DOHH2 (cell line): ENCODE data around the gene HMGCLL1.

Source experiments
- H3F3A ChIP-seq: fragments of 200-600 bp; sonication (generic), shearing (Covaris generic); 2 replicates; pipeline ENCODE4 v1.6.0; 2016; ENCODE audit warnings: antibody characterized with exemption, mild to moderate bottlenecking; ENCODE audit not compliant: control insufficient read depth, insufficient read depth
- H3K27ac ChIP-seq: fragments of 200-600 bp; sonication (generic); 2 replicates; pipeline ENCODE4 v1.5.1; 2014; ENCODE audit warnings: low read depth, mild to moderate bottlenecking, low read length, moderate library complexity
- H3K27me3 ChIP-seq: fragments of 200-600 bp; sonication (generic); 2 replicates; pipeline ENCODE4 v1.6.1; 2014; ENCODE audit warnings: mild to moderate bottlenecking, low read length, mixed read lengths; ENCODE audit not compliant: control insufficient read depth
- H3K36me3 ChIP-seq: fragments of 200-600 bp; sonication (generic); 2 replicates; pipeline ENCODE4 v1.6.1; 2014; ENCODE audit warnings: mild to moderate bottlenecking, low read length, moderate library complexity, mixed read lengths; ENCODE audit not compliant: control insufficient read depth
- H3K4me1 ChIP-seq: fragments of 200-600 bp; sonication (generic); 2 replicates; pipeline ENCODE4 v1.6.1; 2014; ENCODE audit warnings: mild to moderate bottlenecking, low read length, mixed read lengths; ENCODE audit not compliant: control insufficient read depth
- H3K4me2 ChIP-seq: fragments of 200-600 bp; sonication (generic); 2 replicates; pipeline ENCODE4 v1.6.0; 2014; ENCODE audit warnings: mild to moderate bottlenecking, low read length, moderate library complexity
- H3K4me3 ChIP-seq: fragments of 200-600 bp; sonication (generic); 2 replicates; pipeline ENCODE4 v1.5.1; 2014; ENCODE audit warnings: mild to moderate bottlenecking, low read length, mixed read lengths
- H3K79me2 ChIP-seq: fragments of 200-600 bp; sonication (generic); 2 replicates; pipeline ENCODE4 v1.6.1; 2014; ENCODE audit warnings: mild to moderate bottlenecking, low read length, mixed read lengths; ENCODE audit not compliant: control insufficient read depth
- H3K9me2 ChIP-seq: fragments of 200-600 bp; sonication (generic); replicated peaks from 2 replicates; pipeline ENCODE4 v1.6.1; 2014; ENCODE audit warnings: mild to moderate bottlenecking, low read length, mixed read lengths; ENCODE audit not compliant: control insufficient read depth
- H3K9me3 ChIP-seq: fragments of 200-600 bp; sonication (generic); 2 replicates; pipeline ENCODE4 v1.6.1; 2014; ENCODE audit warnings: antibody characterized with exemption, low read length, mixed read lengths; ENCODE audit not compliant: control insufficient read depth, insufficient read depth
- H4K20me1 ChIP-seq: fragments of 200-600 bp; sonication (generic); 2 replicates; pipeline ENCODE4 v1.6.0; 2014; ENCODE audit warnings: low read depth, mild to moderate bottlenecking, antibody characterized with exemption, low read length, moderate library complexity; ENCODE audit not compliant: control insufficient read depth, insufficient read depth
- CTCF ChIP-seq: fragments of 200-600 bp; sonication (generic); IDR thresholded peaks from one replicate; pipeline ENCODE4 v1.5.1; 2014; ENCODE audit warnings: antibody characterized with exemption, mild to moderate bottlenecking, low read depth, low read length; ENCODE audit not compliant: poor library complexity, severe bottlenecking
- EZH2phosphoT487 ChIP-seq: fragments of 200-600 bp; sonication (generic); IDR thresholded peaks from 2 replicates; pipeline ENCODE4 v1.6.1; 2017; ENCODE audit warnings: borderline replicate concordance, mild to moderate bottlenecking, antibody characterized with exemption, low read length, moderate library complexity, mixed read lengths

Gene HMGCLL1

DNA sequence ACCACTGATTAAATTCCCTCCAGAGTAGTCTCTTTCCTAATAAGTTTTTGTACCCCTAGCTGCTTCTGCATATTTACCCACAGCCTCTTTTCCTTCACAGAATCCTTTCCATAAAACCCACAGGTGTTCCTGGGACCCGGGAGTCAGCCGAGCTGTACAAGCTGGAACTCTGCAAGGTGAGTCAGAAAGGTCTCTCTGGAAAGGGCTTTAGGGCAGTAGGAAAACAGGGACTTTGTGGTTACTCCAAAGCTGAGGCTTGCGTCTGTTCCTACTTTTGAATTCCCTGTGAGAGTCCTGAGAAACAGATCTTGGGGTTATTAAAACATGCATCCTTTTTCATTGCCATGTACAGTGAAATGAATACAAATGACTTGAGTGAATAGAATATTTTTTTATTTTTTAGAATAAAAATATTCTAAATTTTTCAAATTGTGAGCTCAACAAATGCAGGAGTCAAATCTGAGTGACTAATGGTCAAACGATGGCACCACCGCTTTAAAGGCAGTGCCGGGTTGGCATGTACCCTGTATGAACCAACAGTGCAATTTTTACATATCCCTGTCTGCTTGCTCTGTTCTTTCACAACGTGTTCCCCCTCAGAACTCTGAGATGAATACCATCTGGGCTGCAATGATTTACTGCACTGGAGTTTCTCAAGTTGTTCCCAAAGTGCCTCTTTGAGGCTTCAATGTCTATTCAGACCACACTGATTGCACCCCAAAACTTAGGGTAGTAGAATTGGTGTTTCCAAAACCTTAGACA is 173.3 kb downstream of the HMGCLL1 start:
- Histone ChIP-seq H3K9me2 (no peaks in the 10 kb centered on the region), H3K27me3 (no peaks in the 10 kb centered on the region), H3K4me1 (no peaks in the 10 kb centered on the region), H3K36me3 (no peaks in the 10 kb centered on the region), H3K9me3 (no peaks in the 10 kb centered on the region), H3K79me2 (no peaks in the 10 kb centered on the region), H3K4me2 (no peak overlapping the region), H3F3A (no peaks in the 10 kb centered on the region), H3K27ac (no peak overlapping the region), H3K4me3 (no peak overlapping the region), H4K20me1 (no peaks in the 10 kb centered on the region)
- TF ChIP-seq EZH2phosphoT487 = no peak
- TF ChIP-seq CTCF = no peak

DNA sequence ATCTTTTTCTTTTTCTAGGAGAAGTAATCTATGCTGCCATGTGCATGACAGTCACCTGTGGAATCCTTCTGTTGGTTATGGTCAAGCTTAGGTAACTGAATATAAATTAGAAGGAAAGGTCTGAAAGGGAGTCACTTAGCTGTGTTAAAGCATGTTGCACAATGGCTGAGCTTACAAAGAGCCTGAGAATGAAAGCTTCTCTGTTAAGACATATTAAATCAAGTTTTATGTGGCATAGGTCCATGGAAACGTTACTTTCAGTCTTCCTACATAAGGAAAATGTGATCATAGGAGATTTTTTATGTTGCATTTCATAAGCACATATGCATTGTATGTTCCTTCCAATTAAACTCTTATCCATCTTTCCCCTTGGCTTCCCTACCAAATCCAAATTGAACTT is 179.6 kb downstream of the HMGCLL1 start:
- TF ChIP-seq CTCF (no peak), EZH2phosphoT487 (no peak)
- Histone ChIP-seq H4K20me1 (no peaks in the 10 kb centered on the region), H3K4me3 (no peak overlapping the region), H3K79me2 (no peaks in the 10 kb centered on the region), H3K9me2 (no peaks in the 10 kb centered on the region), H3K9me3 (no peaks in the 10 kb centered on the region), H3K4me2 (no peak overlapping the region), H3K27ac (no peak overlapping the region), H3K36me3 (no peaks in the 10 kb centered on the region), H3F3A (no peaks in the 10 kb centered on the region), H3K27me3 (no peaks in the 10 kb centered on the region), H3K4me1 (no peaks in the 10 kb centered on the region)

- no peaks in the 10 kb centered on the region for H3K36me3 ChIP-seq
- no peak overlapping the region for H3K4me3 ChIP-seq
- no peaks in the 10 kb centered on the region for H3K4me1 ChIP-seq
- TF ChIP-seq EZH2phosphoT487 (no peak), CTCF (no peak)
- H4K20me1 ChIP-seq = no peaks in the 10 kb centered on the region
- H3K27ac ChIP-seq = no peak overlapping the region
- no peak overlapping the region for H3K4me2 ChIP-seq
- H3K9me3 ChIP-seq = no peaks in the 10 kb centered on the region
- H3F3A ChIP-seq = no peaks in the 10 kb centered on the region
- no peaks in the 10 kb centered on the region for H3K79me2 ChIP-seq
- no peaks in the 10 kb centered on the region for H3K9me2 ChIP-seq
- H3K27me3 ChIP-seq = no peaks in the 10 kb centered on the region
Observed at GRCh38 chr6:55397986-55398385, 181.0 kb downstream of the HMGCLL1 start.
